Erythroblast (primary cell): Measurements from ENCODE around the gene SNED1.

ENCODE experiments used
- GATA1 ChIP-seq: IDR thresholded peaks from 2 replicates; pipeline ENCODE4 v1.6.1; 2011; ENCODE audit warnings: low read depth, mild to moderate bottlenecking, control low read depth, low read length, moderate library complexity
- POLR2A ChIP-seq: IDR thresholded peaks from 2 replicates; pipeline ENCODE4 v1.6.1; 2011; ENCODE audit warnings: mild to moderate bottlenecking, low read length

GRCh38 chr2:241068136-241068941 is 69.9 kb downstream of the SNED1 start:
- TF ChIP-seq POLR2A (no peak), GATA1 (no peak)
